NCI-H1436 treated with DMSO at 0.1 percent for 48 hours (cell line): Measurements from ENCODE around the gene CIROP.
A peak's percentile ranks its signal among the peaks of the same experiment; 100 is the strongest.

Experiments
- DNase-seq: peaks from one replicate; lab custom pipeline; 2025; lab: John Stamatoyannopoulos, UW

The CIROP gene

DNA sequence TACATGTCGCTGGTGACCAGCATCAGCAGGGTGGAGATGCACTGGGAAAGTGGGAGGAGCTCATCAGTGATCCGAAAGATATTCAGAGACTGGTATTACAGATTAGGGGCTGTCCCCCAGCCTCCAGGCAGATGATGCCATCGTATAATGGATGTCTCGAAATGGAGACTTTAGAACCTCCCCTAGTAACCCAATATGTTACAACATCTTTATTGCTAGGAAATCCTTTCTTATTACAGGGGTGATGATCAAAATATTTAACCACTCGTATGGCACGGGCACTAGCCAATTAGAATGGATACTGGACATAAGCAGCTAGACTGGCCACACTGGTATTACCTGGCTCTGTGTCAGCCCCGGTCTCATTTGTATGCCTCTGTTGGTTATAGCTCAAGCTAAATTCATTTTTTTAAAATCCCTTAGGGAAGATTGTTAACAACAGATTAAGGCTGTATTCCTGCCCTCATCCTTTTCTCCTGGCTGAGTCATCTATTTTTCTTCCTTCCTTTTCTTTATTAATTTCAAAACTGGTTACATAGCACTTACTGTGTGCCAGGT lies 25.0 kb upstream of the CIROP start:
- DNase-seq = no peak

- no peak for DNase-seq
Measured at GRCh38 chr14:23128969-23129758, 24.4 kb upstream of the CIROP start.

DNA sequence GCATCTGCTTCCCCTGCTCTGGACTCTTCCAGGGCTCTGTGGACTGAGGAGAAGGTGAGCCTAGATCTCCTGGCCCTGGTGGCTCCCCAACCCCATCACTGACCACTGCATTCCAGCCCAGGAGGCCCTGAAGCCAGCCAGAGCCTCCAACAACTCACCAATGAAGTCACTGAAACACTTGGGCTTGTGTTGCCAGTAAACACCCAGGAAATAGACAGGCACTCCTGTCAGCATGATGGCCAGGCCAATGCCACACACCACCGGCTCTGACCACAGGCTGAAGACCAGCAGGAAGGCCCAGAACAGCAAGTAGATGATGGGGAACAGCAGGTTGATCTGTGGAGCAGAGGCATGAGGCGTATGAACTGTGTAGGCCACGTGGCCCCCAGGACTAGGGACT lies 23.1 kb upstream of the CIROP start:
- DNase-seq = no peak

DNA sequence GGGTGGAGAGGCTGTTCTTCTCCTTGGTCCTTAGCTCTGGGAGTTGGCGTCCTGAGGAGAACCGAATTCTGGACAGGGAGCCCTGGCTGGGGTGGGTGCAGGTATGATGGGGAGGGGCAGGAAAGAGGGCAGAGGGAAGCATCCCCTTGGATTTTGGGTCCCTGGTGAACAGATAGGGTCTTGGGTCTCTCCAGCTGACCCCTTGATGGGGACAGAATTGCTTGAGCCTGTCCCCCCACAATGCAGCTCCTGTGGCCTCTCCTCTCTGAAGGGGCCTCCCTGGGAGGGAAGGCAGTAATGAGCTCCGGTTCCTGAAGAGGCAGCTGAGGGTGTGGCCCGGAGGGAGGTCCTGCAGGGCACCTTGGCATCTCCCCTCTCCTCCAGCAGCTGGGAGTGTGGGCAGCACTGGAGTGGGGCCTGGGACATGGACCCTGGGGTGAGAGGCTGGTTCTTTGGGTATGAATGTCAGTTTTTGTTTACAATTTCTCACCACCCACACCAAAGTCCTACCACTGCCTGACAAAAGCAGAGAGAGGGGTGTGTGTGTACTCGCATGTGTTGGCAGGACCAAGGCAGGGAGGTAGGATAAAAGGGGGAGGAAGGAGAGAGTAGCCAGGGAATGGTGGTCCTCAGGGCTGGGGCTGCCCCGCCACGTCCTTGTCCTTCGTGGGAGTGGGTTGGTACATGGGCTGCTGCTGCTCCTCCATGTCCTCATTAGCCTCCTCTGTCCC lies 21.9 kb upstream of the CIROP start:
- DNase-seq = no peak

DNA sequence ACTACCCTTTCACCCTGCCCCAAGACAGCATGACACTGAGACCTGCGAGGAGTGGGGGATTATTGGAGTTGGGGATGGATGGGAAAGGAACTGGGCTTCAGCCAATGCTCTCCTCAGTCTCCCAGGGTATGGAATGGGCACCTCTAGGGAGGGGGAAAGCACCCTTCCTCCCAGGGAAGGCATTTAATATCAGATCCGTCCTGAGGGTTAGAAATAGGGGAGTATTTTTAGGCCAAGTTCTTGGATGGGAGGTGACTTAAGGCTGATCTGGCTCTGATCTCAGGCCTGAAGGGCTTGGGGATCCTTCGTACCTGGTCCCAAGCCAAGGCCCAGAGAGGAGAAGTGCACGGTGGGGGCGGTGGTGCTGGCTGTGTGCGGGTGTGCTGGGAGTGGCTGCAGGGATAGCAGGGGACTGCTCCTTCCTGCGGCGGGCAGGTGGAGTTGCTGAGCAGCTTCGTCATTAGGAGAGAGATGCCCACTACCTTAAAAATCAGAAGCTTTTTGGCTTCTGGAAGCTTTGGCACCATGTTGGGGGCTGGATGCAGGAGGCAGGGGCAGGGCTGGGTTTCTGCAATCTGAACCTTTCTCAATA lies 21.2 kb upstream of the CIROP start:
- no peak for DNase-seq

GRCh38 chr14:23125011-23125410 lies 20.2 kb upstream of the CIROP start:
- DNase-seq = no peak

- DNase-seq = no peak
Measured at GRCh38 chr14:23124337-23124954, 19.7 kb upstream of the CIROP start.

GRCh38 chr14:23123419-23123818 lies 18.6 kb upstream of the CIROP start:
- no peak for DNase-seq

- DNase-seq = no peak
Measured at GRCh38 chr14:23122086-23122485, 17.3 kb upstream of the CIROP start.

DNA sequence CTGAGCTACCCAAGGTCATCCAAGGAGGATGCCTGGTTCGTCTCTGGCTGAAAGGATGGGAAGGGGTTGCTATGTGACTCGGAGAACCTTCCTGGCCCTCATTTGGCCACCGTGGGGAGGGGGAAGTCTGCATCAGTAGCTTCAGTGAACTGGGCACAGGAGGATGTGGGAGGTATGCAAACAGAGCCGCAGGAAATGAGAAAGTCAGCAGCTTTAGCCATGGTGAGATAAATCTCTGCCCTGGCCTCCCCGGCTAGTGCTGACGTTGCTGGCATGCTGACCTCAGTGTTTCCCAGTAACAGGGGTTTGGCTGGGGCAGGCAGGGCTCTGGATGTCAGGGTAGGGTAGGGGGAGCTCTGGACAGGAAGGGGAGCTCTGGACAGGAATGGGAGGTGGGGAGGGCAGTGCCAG lies 16.6 kb upstream of the CIROP start:
- DNase-seq = no peak

DNA sequence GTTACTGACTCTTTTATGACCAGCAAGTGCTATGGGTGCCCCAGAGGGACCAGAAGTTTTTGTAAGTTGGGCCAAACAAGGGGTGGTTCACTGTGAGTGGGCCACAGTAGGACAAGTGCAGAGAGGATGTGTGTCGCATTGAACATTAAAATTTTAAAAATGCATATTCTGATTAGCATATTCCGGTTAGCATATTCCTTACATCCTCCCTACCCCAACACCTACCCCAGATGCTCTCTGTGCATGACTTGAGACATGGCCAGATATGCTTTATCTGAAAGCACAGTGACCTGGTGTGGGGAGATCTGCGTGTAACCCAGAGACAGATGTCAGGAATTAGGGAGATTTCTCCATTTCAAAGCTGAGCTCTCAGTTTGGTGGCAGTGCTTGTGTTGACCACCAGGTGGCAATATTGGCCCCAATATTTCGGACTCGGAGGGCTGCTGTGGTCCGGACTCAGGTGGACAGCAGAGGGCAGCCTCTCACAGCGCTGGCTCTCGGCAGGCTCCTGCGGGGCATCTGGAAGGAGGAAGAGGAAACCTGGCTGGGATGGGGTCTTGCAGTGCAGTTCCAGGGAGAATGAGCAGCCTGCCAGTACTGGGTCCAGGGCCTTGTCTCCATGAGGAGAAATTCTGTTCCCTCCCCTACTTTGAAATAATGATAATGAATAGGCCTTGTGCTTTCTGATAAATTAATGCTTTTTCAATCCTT lies 15.9 kb upstream of the CIROP start:
- DNase-seq = peak; percentile 40

DNA sequence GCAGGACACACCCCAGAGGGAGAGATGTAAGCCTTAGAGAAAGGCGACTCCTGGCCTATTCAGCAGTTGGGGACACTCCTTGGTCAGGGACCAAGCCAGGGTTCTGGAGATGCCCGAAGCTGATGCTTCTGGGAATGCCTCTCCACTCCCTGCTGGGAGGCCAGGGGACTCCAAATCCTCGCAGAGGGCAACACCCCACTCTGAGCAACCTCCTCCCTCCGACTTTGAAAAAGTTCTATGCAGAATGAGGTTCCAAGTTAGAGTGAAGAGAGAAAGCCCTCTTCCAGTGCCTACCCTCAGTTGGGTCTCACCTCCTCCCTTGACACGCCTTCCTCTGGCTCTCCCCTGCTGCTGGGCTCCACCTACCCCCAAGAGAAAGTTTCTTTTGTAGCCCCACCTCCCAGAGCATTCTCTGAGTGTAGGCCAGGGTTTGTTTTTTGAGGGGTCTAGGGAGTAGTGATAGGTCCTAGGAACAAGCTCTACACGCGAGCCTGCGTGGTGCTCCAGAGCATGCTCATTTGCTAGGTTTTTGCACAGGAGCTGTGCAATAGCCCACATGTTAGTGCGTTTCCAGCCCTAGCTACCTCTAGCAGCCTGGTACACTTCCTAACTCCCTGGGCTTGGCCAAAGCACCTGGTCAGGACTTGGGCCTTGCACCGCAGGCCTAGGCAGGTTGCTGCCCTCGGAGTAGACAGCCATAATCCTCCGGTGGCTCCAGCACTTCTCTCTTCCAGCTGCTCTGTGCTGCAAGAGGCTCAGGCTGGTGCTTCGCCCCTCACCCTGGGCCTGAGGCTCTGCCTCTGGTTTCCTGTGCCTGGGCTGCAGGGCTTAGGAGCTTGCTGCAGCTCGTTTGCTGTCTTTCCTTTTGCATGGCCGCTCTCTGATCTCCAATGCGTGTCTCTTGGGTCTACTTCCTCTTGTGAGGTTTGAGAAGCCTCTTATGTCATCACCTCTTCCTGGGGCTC lies 14.9 kb upstream of the CIROP start:
- no peak for DNase-seq

- no peak for DNase-seq
Measured at GRCh38 chr14:23118506-23119362, 13.9 kb upstream of the CIROP start, which contains the start of gene CEBPE. CEBPE (minus strand) TSS chr14:23119255; CDS start chr14:23119091, 164 bp downstream.

DNA sequence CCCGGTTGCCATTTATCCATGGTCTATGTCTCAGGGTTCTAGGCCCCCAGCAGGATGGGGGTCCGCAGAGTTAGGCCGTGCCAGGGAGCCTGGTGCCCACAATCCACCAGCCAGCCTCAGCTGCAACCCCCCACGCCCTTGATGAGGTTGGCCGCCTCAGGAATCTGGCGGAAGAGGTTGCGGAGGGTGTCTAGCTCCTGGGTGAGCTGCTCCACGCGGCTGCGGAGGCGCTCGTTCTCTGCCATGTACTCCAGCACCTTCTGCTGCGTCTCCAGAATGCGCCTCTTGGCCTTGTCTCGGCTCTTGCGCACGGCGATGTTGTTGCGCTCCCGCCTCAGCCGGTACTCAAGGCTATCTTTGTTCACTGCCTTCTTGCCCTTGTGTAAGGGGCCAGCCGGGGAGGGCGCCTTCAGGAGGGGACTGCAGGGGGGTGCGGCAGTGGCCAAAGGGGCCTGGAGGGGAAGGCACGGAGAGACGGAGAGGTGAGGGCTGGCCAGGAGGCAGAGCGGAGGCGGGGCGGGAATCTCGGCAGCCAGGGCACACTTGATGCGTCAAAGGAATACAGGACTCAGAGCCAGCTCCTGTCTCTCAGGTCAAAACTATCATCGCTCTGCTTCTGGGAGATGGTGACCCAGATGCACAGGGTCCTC lies 12.7 kb upstream of the CIROP start:
- no peak for DNase-seq

- DNase-seq = no peak
Measured at GRCh38 chr14:23115918-23116317, 11.1 kb upstream of the CIROP start.

DNA sequence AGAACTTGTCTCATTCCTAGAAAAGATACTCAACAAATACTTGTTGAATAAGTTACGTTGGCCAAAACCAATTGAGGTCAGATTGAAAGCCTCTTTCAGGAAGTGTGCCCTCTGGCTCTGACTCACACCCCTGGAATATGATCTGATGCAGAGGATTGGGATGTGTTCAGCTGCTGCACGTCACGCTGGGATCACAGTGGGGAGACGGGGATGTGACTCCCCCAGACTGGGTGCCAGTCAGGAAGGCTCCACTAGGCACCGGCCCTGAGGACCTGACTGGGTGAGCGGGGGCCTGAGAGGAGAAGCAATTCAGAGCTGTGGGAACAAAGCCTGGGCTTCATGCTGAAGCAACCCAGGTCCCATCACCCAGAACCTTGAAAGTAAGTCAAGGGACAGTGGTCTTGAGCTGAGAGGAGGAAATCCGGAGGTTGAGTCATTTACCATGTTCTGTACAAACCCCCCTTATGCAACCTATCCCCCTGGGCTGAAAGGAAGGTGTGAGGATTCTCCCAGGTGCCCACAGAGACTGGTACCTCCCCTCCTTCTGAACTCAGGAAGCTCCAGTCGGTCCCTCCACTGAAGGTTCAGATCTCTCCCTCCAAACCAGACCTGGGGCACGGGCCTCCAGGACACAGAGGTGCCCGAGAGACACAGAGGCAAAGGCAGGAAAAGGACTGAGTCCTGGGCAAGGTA lies 10.4 kb upstream of the CIROP start:
- no peak for DNase-seq

- no peak for DNase-seq
Measured at GRCh38 chr14:23114669-23115038, 9.9 kb upstream of the CIROP start.

- DNase-seq = no peak
Measured at GRCh38 chr14:23114120-23114458, 9.3 kb upstream of the CIROP start.
